Loucy (cell line): ENCODE data around the gene SERPING1.

ENCODE experiments used
- H2AFZ ChIP-seq: fragments of 200-600 bp; sonication (generic); 2 replicates; pipeline ENCODE4 v1.6.0; 2016; ENCODE audit warnings: antibody characterized with exemption, mild to moderate bottlenecking, low read length, moderate library complexity
- H3F3A ChIP-seq: fragments of 200-600 bp; 2 replicates; pipeline ENCODE4 v1.6.0; 2016; ENCODE audit warnings: antibody characterized with exemption, low read depth, mild to moderate bottlenecking
- H3K27me3 ChIP-seq: fragments of 200-600 bp; sonication (generic); 2 replicates; pipeline ENCODE4 v1.6.1; 2014; ENCODE audit warnings: low read length, mild to moderate bottlenecking; ENCODE audit not compliant: insufficient read depth, poor library complexity, severe bottlenecking
- H3K36me3 ChIP-seq: fragments of 200-600 bp; sonication (generic); 2 replicates; pipeline ENCODE4 v1.6.1; 2016; ENCODE audit warnings: low read length; ENCODE audit not compliant: insufficient read depth
- H3K4me1 ChIP-seq: fragments of 200-600 bp; sonication (generic); 2 replicates; pipeline ENCODE4 v1.5.1; 2014; ENCODE audit warnings: low read length, mild to moderate bottlenecking; ENCODE audit not compliant: insufficient read depth, poor library complexity, severe bottlenecking
- H3K4me2 ChIP-seq: fragments of 200-600 bp; sonication (generic); 2 replicates; pipeline ENCODE4 v1.6.0; 2014; ENCODE audit warnings: antibody characterized with exemption, low read length, low read depth, mild to moderate bottlenecking; ENCODE audit not compliant: poor library complexity, severe bottlenecking
- H3K4me3 ChIP-seq: fragments of 200-600 bp; sonication (generic); 2 replicates; pipeline ENCODE4 v1.5.1; 2014; ENCODE audit warnings: low read length, mild to moderate bottlenecking, mixed read lengths; ENCODE audit not compliant: poor library complexity, severe bottlenecking
- H3K79me2 ChIP-seq: fragments of 200-600 bp; sonication (generic); 2 replicates; pipeline ENCODE4 v1.6.1; 2014; ENCODE audit warnings: low read length; ENCODE audit not compliant: insufficient read depth
- H3K9ac ChIP-seq: fragments of 200-600 bp; sonication (generic); 2 replicates; pipeline ENCODE4 v1.6.0; 2014; ENCODE audit warnings: mild to moderate bottlenecking, low read depth, low read length, moderate library complexity; ENCODE audit not compliant: poor library complexity, severe bottlenecking
- H3K9me2 ChIP-seq: fragments of 200-600 bp; sonication (generic); replicated peaks from 2 replicates; pipeline ENCODE4 v1.6.1; 2016; ENCODE audit warnings: low read depth, low read length, mixed read lengths
- H3K9me3 ChIP-seq: fragments of 200-600 bp; sonication (generic); 2 replicates; pipeline ENCODE4 v1.6.1; 2014; ENCODE audit warnings: mild to moderate bottlenecking, antibody characterized with exemption, low read length, low read depth; ENCODE audit not compliant: insufficient read depth
- H4K20me1 ChIP-seq: fragments of 200-600 bp; sonication (generic); 2 replicates; pipeline ENCODE4 v1.6.0; 2014; ENCODE audit warnings: antibody characterized with exemption, low read length, mild to moderate bottlenecking; ENCODE audit not compliant: insufficient read depth, poor library complexity, severe bottlenecking
- EZH2phosphoT487 ChIP-seq: fragments of 200-600 bp; IDR thresholded peaks from 2 replicates; pipeline ENCODE4 v1.6.1; 2018; ENCODE audit warnings: antibody characterized with exemption, mild to moderate bottlenecking, moderate library complexity, borderline replicate concordance
- TF ChIP-seq, protein P1 (sequence below): fragments of 200-600 bp; sonication (generic); conservative IDR thresholded peaks from 2 replicates; pipeline ENCODE4 v1.5.1; 2014; ENCODE audit warnings: mild to moderate bottlenecking, antibody characterized with exemption, low read length

The SERPING1 gene

DNA sequence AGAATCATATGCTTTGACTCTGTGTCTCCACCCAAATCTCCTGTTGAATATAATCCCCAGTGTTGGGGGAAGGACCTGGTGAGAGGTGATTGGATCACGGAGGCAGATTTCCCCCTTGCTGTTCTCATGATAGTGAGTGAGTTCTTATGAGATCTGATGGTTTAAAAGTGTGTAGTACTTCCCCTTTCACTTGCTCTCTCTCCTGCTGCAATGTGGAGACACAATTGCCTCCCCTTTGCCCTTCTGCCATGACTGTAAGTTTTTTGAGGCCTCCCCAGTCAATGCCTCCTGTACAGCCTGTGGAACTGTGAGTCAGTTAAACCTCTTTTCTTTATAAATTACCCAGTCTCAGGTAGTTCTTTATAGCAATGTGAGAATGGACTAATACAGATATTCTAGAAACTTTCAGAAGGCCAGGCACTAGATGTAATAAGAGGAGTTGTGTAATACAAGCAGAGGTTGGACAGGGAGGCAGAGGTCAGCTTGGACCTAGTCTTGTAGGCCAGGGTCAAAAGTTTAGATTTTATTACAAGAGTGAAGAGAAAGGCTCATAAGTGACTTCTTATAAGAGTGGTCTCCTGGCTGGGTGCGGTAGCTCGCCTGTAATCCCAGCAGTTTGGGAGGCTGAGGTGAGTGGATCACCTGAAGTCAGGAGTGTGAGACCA lies 9.3 kb upstream of the SERPING1 start:
- Histone ChIP-seq H3K36me3 (no peaks in the 10 kb centered on the region), H3K9me3 (peaks cover 3% of the 10 kb centered on the region; the same call in 1 of the 2 replicates), H3K9ac (no peak overlapping the region), H4K20me1 (no peaks in the 10 kb centered on the region), H3K27me3 (no peaks in the 10 kb centered on the region), H3K4me1 (peaks cover 16% of the 10 kb centered on the region), H2AFZ (no peak overlapping the region), H3K9me2 (no peaks in the 10 kb centered on the region), H3F3A (no peaks in the 10 kb centered on the region), H3K4me2 (no peak overlapping the region), H3K79me2 (no peaks in the 10 kb centered on the region), H3K4me3 (no peak overlapping the region)
- TF ChIP-seq, protein P1, sequence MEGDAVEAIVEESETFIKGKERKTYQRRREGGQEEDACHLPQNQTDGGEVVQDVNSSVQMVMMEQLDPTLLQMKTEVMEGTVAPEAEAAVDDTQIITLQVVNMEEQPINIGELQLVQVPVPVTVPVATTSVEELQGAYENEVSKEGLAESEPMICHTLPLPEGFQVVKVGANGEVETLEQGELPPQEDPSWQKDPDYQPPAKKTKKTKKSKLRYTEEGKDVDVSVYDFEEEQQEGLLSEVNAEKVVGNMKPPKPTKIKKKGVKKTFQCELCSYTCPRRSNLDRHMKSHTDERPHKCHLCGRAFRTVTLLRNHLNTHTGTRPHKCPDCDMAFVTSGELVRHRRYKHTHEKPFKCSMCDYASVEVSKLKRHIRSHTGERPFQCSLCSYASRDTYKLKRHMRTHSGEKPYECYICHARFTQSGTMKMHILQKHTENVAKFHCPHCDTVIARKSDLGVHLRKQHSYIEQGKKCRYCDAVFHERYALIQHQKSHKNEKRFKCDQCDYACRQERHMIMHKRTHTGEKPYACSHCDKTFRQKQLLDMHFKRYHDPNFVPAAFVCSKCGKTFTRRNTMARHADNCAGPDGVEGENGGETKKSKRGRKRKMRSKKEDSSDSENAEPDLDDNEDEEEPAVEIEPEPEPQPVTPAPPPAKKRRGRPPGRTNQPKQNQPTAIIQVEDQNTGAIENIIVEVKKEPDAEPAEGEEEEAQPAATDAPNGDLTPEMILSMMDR, result no peak
- no peak for TF ChIP-seq EZH2phosphoT487

DNA sequence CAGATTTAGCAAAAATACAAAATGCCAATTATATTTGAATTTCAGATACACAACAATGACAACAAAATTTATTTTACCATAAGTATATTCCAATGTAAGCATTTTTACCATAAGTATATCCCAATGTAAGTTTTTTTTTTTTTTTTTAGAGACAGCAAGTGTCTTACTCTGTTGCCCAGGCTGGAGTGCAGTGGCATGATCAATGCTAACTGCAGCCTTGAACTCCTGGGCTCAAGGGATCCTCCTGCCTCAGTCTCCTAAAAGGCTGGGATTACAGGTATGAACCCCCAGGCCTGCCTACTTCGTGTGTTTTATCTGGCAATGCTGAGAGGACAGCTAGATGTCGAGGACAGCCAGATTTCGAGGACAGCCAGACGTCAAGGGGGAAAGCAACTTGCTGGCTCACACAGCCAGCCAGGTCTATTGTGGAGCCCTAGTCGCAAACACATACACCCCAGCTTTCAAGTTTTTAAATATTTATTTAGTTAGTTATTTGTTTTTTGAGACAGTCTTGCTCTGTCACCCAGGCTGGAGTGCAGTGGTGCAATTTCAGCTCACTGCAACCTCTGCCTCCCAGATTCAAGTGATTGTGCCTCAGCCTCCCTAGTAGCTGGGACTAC lies 1.1 kb upstream of the SERPING1 start:
- no peak overlapping the region for H2AFZ ChIP-seq
- no peaks in the 10 kb centered on the region for H3K9me3 ChIP-seq
- no peak overlapping the region for H3K4me2 ChIP-seq
- H3K4me3 ChIP-seq, result no peak overlapping the region
- no peaks in the 10 kb centered on the region for H3K79me2 ChIP-seq
- no peak overlapping the region for H3K9ac ChIP-seq
- no peak for TF ChIP-seq EZH2phosphoT487
- TF ChIP-seq, protein P1, result no peak
- H4K20me1 ChIP-seq, result no peaks in the 10 kb centered on the region
- no peaks in the 10 kb centered on the region for H3K36me3 ChIP-seq
- no peaks in the 10 kb centered on the region for H3K4me1 ChIP-seq
- no peaks in the 10 kb centered on the region for H3K27me3 ChIP-seq
- no peaks in the 10 kb centered on the region for H3K9me2 ChIP-seq
- H3F3A ChIP-seq, result no peaks in the 10 kb centered on the region

DNA sequence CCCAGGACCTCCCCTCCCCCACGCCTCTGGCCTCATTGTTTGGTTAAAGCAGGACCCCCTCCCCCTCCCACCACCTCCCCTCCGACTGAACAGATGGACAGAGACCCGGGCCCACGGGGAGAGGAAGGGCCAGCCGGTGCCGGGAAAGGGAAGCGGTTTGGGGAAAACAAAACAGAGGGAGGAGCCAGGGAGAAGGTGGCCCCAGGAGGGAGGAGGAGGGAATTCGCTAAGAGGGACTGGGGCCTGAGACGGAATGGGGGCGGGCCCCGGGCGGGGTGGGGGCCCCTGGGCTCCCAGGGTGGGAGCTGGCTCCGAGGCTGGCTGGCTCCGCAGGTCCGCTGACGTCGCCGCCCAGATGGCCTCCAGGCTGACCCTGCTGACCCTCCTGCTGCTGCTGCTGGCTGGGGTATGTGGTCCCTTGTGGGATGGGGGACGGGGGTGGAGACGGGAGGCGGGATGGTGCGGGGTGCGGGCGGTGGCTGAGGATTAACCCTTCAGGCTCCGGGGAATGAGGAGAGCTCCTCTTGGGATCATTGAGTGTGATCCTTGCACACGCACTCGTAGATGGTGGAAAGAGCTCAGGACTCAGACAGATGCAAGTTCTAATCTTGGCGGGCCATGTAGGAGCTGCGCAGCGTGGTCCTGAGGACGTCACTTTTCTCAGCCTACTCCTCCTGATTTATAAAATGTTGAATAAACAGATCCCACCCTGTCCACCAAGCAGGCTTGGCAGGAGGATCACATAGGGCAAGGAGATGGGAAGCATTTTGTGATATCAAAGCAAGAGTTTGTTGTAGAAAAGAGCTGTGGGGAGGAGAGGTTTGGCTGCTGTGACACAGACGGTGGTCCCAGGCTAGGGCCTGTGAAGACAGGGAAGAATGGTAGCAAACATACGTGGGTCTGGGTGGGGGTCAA lies 688 bp downstream of the SERPING1 start:
- Histone ChIP-seq H3K9ac (no peak overlapping the region), H3K4me2 (no peak overlapping the region)

More for the DNA sequence above, 688 bp downstream of the SERPING1 start:
- H3F3A ChIP-seq, result no peaks in the 10 kb centered on the region
- no peaks in the 10 kb centered on the region for H4K20me1 ChIP-seq
- no peak overlapping the region for H2AFZ ChIP-seq
- no peaks in the 10 kb centered on the region for H3K36me3 ChIP-seq
- H3K9me2 ChIP-seq, result no peaks in the 10 kb centered on the region
- no peak overlapping the region for H3K4me3 ChIP-seq
- TF ChIP-seq, protein P1, result no peak
- TF ChIP-seq EZH2phosphoT487, result no peak
- no peaks in the 10 kb centered on the region for H3K27me3 ChIP-seq
- no peaks in the 10 kb centered on the region for H3K4me1 ChIP-seq
- no peaks in the 10 kb centered on the region for H3K79me2 ChIP-seq
- H3K9me3 ChIP-seq, result no peaks in the 10 kb centered on the region
